Activated CD4-positive, alpha-beta T cell treated with anti-CD3 and anti-CD28 coated beads for 1 hour (primary cell): ENCODE measurements around the gene PKN2.

Experiments
- DNase-seq: peaks from one replicate; pipeline ENCODE4 v3.0.0-alpha.2; 2020

Gene PKN2

DNA sequence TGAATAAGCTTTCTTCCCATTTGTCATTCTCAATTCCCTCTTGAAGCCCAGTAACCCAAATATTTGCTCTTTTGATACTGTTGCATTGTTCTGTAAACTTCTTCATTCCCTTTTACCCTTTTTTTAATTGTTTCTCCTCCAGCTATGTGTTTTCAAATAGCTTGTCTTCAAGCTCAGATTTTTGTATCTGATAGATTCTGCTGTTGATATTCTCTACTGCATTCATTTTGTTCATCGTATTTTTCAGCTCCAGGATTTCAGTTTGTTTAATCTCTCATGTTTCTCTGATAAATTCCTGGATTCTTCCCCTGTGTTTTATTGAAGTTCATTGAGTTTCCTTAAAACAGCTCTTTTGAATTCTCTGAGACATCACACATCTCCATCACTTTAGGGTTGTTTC lies 51.8 kb downstream of the PKN2 start:
- no peak for DNase-seq

DNA sequence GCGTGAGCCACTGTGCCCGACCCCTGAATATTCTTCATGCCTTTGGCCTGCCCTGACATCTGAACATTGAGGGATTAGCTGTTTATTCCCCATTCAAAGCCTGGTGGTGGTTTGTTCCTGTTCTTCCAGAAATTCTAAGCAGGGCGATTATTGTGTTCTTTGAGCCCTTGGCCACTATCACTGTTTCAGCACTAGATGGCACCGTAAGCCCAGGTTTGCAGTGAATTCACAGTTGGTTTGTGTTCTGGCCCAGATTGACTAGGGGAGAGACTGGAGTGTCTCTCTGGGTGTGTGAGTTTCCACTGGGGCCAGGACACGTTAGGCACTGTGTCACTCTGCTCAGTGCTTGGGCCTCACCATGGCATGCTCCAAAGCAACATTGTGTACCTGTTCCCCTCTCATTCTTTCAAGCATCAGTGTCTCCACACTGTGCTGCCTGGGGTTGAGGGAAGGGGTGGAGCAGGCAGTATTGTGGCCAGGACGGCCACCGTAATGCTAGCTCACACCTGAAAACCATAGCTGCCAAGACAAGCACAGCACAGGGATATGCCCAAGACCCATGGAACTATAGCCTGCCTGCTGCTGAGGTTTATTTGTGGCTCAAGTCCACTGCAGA lies 52.7 kb downstream of the PKN2 start:
- no peak for DNase-seq

DNA sequence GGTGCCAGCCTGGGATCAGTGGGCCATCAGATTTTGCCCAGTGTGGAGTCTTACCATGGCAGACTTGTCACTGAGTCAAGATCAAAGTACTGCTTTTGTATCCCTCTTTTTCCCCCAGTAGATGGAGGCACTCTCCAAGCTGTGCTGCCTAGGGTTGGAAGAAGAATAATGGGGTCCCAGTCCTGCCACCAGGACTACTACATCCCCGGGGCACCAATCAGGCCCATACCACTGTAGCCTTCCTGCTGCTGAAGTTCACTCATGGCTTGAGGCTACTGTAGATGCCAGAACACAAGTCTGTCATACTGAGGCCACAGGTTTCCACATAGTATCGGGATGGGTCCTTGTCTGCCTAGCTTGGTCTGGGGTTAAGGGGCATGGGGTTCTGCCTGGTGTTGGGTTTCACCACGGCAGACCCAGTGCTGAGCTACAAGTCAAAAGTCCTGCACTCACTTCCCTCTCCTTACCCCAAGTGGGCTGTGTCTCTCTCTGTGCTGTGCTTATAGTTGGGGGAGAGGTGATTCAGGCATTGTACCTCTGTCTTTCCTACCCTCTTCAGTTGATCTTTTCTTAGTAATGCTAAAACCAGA lies 53.4 kb downstream of the PKN2 start:
- no peak for DNase-seq

DNA sequence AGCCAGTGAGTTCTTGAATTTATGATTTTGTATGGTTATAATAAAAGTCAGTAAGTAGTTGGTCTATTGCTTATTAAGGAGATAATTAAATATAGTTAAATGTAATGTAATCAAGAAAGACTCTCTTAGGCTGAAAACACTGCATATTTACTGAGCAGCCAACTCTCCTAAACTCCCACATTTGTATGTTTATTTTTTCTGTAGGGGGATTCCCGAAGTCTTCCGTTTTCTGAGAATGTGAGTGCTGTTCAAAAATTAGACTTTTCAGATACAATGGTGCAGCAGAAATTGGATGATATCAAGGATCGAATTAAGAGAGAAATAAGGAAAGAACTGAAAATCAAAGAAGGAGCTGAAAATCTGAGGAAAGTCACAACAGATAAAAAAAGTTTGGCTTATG lies 56.7 kb downstream of the PKN2 start:
- DNase-seq = no peak

DNA sequence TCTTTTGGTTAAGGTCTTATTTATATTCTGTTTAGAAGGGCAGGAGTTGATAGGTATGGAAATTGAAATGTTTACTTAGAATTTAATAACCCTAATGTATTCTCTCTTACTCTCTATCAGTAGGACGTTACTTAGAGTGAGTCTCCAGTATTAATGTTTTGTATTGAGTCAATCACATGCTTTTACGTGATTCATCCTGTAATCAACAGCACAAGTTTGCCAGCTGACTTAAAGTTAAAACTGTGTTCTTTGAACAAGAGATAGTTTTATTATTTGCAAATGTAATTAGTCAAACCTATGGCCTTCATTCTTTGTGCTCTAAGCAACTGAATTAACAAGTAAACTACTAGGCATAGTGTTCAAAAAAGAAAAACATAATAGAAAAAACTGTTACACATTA lies 57.3 kb downstream of the PKN2 start:
- no peak for DNase-seq

DNA sequence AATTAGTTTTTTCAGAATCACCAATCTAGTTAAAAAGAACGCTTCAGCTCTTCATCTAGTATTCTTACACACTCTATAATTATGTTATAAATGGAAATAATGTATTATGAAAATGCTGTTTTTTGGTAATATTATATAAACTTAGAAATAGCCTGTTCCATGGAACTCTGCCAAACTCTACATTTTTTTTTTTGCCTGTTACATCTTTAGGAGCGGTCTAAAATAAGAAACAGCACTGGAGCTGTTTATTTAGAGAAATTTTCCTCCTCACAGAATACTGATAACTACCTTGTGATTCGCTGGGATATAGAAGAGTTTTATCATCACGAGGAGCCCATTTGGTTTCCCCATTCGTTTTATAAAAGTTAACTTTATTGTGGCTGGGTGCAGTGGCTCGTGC lies 58.5 kb downstream of the PKN2 start:
- no peak for DNase-seq

DNA sequence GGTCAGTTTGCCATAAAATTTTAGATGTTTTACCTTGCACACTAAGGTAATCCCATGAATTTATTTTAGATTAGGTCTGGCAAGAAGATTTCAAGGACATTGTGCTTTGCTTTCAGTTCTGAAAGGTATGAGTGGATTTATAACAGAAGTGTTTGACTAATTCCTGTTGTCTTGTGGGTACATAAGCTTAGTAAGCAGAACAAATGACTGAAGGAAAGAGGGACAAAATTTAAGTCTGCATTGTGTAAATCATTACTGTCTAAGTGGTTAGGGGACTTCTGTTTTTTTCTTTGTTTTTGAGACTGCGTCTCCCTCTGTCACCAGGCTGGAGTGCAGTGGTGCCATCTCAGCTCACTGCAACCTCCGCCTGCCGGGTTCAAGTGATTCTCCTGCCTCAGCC lies 60.1 kb downstream of the PKN2 start:
- DNase-seq = no peak

DNA sequence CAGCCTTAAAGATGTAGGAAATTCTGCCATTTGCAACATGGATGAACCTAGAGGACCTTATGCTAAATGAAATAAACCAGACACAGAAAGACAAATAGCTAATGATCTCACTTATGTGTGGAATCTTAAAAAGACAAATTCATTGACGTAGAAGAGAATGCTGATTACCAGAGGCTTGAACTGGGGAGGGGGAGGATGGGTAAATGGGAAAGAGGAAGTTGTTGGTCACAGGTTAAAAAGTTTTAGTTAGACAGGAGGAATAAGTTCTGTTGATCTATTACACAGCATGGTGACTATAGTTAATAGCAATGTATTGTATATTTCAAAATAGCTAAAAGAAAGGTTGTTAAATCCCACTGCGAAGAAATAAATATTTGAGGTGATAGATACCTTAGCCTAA lies 62.8 kb downstream of the PKN2 start:
- no peak for DNase-seq

DNA sequence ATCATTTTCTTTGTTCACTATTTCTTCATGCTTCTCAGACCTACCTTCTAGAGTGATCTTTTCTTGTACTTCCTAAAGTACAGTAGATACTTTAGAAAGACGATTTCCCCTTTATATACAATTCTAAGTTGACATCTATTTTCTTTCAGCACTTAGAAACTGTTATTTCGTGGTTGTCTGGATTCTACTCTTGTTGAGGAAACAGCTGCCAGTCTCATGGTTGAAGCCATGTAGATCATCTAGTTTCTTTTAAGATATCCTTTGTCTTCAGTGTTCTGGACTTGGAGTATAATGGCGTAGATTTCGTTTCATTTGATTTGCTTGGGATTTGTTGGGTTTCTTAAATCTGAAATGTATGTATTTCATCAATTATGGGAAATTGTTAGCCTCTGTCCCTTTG lies 67.6 kb downstream of the PKN2 start:
- no peak for DNase-seq

DNA sequence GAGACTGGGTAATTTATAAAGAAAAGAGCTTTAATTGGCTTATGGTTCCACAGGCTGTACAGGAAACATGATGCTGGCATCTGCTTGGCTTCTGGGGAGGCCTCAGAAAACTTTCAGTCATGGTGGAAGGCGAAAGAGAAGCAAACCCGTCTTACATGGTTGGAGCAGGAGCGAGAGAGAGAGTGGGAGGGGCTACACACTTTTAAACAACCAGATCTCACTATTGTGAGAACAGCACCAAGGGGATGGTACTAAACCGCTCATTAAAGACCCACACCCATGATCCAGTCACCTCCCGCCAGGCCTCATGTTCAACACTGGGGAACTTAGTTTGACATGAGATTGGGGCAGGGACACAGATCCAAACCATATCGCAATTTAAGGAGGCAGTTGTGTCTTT lies 69.4 kb downstream of the PKN2 start:
- no peak for DNase-seq

DNA sequence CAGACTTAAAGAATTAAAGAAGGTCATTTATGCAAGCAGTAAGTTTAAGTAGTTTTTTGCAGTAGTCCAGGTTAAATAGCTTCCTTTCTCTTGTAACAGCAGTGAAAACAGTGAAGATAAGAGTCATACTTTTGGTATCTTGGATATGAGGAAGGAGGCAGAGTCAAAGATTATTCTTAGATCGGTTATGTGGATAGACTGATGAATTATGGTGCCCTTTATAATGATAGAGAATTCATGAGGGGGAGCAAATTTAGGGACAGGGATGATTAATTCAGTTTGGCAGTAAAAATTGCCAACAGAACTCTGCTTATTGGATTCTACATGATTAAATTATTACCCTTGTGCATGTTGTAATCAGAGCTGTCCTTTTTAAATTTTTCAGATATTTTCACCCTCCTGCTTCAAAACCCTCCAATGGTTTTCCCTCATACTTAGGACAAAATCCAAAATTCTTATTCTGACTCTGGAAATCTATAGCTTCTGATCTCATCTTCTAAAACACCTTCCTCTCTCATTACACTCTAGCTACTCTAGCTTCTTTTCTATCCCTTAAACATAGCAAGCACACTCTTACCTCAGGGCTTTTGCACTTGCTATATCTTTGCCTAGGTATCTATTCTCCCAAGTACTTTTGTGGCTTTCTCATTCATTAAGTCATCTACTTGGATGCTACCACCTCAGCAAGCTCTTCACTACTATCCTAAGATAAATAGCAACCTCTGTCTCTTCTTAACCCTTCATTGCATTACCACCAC lies 79.8 kb downstream of the PKN2 start:
- DNase-seq = no peak

DNA sequence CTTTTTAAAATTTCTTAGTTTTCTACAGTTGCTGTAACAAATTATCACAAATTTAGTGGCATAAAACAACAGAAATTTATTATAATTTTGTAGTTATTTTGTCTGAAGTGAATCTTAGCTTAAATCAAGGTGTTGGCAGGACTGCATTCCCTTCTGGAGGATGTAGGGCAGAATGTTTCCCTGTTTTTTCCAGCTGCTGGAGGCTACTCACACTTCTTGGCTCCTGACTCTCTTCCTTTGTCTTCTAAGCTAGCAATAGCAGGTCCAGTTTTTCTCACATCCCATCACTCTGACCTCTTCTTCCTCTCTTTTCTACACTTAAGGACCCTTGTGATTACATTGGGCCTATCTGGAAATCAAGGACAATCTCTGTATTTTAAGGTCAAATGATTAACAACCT lies 84.1 kb downstream of the PKN2 start:
- no peak for DNase-seq

DNA sequence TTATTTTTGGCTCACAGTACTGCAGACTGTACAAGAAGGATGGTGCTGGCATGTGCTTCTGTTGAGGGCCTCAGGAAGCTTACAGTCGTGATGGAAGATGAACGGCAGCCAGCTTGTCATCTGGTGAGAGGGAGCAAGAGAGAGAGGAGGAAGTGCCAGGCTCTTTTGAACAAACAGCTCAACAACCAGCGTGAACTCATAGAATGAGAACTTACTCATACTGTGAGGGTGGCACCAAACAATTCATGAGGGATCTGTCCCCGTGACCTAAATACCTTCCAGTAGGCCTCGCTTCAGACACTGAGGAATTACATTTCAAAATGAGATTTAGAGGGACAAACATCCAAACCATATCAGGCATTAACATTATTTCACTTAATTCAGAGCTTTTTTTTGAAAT lies 84.7 kb downstream of the PKN2 start:
- DNase-seq = no peak

DNA sequence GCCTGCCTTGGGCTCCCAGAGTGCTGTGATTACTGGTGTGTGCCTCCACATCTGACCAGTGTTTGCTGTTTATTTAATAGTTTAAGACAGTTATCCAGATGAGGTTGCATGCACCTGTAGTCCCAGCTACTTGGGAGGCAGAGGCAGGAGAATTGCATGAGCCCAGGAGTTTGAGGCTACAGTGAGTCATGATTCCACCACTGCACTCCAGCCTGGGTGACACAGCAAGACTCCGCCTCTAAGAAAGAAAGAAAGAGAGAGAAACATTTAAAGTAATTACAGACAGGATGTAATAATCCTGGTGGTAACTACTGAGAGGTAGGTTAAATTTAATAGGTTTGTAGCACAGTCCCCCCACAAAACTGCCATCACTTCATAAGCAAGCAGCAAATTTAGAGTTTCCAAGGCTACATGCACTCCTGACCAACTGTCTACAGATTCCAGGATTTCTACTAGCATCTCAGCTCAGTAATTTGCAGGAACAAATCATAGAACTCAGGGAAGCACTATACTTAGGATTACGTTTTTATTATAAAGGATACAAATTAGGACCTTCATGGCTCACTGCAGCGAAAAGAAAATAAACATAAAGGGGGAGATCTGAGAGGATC lies 89.6 kb downstream of the PKN2 start:
- DNase-seq = no peak

DNA sequence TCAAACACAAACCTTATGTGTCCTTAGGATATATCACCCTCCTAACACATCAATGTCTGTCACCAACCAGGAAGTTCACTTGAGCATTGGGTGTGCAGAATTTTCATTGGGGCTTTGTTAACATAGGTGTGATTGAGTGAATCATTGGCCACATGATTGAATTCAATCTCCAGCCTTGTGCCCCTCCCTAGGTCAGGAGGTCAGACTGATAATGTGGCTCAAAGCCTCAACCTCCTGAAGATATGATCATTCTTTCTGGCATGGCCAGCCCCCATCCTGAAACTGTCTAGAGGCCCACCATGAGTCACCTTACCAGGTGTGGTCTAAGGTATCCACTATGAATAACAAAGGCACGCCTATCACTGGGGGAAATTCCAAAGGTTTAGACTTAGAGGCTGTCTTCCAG lies 90.1 kb downstream of the PKN2 start:
- DNase-seq = no peak

DNA sequence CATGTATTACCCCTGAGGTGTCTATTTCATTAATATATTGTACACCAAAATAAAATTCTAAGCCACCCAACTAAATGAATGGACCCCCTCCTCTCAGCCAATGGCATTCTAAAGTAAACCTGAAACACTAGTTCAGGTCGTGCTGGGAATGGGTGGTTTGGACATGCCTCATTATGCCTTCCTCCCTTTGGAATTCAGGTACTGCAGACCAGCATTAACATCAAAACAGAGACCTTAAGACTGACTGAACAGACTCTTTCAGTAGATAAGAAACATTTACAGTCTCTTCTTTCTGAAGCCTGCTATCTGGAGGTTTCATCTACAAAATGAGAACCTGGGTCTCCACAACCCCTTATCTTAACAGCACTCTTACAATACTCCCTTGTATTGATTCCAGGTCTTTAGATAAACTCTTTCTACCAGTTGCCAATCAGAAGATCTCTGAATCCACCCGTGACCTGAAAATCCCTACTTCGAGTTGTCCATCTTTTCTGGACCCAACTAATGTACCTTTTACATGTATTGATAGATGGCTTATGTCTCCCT lies 93.6 kb downstream of the PKN2 start:
- no peak for DNase-seq

DNA sequence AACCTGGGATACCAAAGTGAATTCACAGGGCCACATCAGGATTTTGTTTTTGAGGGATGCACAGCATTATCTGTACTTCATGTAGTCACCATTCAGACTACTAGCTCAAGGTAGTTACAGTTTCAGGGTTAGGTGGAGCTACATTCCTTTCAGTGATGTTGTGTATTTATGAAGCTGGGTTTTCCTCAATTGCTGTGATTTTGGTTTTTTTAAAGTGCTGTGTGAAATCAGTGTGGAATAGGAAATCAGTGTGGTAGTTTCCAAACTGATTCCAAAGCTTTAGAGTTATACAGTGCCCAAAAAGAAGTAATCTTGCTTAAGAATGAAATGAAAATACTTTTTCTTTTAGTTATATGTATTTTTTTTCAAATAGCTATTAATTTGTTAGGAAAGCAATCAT lies 95.8 kb downstream of the PKN2 start:
- DNase-seq = no peak

DNA sequence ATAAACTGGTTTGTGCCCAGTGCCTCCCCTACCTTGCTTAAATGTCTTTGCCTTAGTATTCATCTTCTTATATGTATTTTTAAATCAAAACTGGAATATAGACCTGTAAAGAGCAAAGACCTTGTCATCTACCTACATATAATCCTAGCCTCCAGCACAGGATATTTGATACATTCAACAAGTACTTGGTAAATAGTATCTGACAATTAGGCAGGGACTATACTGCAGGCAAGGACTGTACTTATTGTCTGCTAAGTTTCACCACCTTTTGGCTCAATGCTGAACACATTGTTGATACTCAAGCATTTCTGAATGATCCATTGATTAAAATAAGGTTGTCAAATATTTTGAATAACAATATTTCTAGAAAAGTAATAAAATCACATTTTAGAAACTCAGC lies 96.4 kb downstream of the PKN2 start:
- DNase-seq = no peak

DNA sequence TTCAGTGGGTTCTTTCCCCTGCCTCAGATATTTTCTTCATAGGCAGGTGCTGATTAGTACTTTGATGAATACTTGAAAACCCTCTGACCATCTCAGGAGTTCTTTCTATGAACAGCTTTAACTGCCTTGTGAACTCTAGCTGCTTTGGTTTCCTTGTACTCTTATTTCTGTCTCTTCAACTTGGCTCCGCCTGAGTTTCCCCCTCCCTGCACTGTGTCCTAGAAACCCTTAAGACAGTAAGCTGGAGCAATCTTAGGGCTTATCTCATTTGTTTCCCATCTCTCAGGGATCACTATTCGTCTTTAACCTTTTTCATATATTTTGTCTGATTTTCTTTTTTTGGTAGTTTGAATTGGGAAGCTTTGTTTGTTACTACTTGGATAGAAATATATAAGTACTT lies 99.1 kb downstream of the PKN2 start:
- DNase-seq = no peak

DNA sequence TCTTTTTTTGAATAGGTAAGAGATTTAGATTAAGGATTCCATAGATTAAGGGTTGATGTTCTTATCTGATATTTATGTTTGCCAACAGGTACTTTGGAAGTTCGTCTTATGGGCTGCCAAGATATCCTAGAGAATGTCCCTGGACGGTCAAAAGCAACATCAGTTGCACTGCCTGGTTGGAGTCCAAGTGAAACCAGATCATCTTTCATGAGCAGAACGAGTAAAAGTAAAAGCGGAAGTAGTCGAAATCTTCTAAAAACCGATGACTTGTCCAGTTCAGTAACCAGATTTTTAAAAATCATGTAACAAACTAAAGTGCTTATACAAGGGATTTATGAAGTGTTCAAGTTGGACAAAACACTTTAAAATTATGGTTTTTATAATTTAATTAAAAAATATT lies 100.5 kb downstream of the PKN2 start:
- no peak for DNase-seq

DNA sequence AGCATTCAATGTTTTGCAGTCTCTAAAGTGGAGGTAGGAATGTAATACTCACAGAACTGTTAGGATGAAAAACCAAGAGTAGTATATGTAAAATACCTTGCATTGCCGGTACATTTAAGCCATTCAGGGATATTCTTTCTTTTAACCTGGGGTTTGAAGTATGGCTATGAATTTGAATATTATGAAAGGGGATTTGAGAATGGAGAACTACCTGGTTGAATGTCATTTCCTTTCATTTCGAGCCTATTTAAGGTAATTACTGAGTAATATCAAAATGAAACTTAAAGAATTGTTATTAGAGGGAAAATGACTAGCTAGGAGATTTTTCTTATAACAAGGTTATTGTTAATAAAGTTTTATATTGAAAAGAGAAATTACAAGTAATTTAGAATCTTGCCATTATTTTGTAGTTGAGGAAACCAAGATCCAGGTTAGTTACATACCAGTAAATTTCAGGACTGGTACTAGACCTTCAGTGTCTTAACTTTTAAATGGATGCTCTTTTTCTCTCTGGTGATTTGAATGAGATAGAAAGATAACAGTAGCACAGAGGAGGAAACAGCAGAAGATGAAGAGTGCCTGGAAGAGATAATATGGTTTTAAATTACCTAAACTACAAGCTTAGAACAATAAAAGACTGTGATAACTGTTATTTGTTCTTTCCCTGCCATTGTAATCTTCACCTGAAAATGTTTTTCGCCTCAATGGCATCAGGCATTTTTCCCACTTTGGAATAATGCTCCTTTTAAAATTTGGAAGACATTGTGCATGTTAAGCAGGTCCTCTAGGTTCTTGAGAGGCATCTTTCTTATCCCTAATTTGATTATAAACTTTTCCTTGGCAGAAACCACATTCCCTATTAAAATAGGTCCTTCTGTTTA lies 103.2 kb downstream of the PKN2 start:
- no peak for DNase-seq

DNA sequence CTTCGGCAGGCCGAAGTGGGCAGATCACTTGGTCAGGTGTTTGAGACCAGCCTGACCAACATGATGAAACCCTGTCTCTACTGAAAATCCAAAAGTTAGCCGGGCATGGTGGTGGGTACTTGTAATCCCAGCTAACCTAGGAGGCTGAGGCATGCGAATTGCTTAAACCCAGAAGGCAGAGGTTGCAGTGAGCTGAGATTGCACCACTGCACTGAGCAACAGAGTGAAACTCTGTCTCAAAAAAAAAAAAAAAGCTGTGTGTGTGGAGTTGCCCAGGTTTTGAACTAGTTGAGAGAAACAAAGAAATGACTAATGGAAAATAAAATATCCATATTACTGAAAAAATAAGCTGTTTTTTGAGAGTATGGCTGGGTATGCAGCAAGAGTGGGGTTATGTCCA lies 107.1 kb downstream of the PKN2 start:
- no peak for DNase-seq

DNA sequence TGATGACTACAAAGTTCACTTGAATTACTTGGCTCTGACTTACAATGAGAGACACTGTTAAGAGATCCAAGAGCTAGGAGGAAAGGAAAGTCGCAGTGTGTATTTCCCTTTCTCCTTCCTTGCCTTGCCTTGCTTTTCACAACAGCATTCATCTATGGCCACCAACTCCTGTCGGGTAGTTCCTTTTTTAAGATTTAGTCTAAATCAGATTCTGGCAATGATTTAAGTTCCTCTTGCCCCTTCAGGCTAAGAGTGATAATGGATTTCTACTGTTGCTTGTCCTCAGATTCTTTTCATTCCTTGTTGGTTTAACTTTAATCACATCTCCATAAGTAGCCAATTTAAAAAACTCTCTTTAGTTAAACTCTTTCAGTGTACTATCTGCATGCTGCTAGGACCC lies 115.4 kb downstream of the PKN2 start:
- no peak for DNase-seq
